Transverse colon (tissue), 4 donors: ENCODE results near the gene PHACTR2. TPM values are rescaled to one million over a fixed set of nuclear protein-coding genes. Genes with fewer than 3 reads are reported as not detected.
"Not testable (repeated sequence)": the region's sequence is repeated elsewhere in the genome, so short reads cannot be mapped to it uniquely, and the experiment has no call there.

Experiments
- DNase-seq: peaks from one replicate; pipeline ENCODE4 v3.0.0-alpha.2; 2019
- H3K27ac ChIP-seq, 4 donors: fragments of 200-600 bp; sonication (generic); 2 replicates each; pipeline ENCODE4 v1.5.1; 2016 to 2018; ENCODE audit warnings: inconsistent platforms in 4 of 4
- H3K27me3 ChIP-seq: fragments of 200-600 bp; sonication (generic); 2 replicates; pipeline ENCODE4 v1.5.1; 2017; ENCODE audit warnings: inconsistent platforms
- H3K36me3 ChIP-seq, 4 donors: fragments of 200-600 bp; sonication (generic); 2 replicates each; pipeline ENCODE4 v1.5.1; 2017 to 2019; ENCODE audit warnings: inconsistent platforms in 4 of 4
- H3K4me1 ChIP-seq, 4 donors: fragments of 200-600 bp; sonication (generic); 2 replicates each; pipeline ENCODE4 v1.5.1; 2017 to 2020; ENCODE audit warnings: inconsistent platforms in 4 of 4
- H3K4me3 ChIP-seq, 4 donors: fragments of 200-600 bp; sonication (generic); 1 replicate in 1 of 4; 2 replicates in 3 of 4; pipeline versions ENCODE4 v1.5.1 to v1.6.1; 2017 to 2019; ENCODE audit warnings: inconsistent platforms in 4 of 4
- H3K9me3 ChIP-seq, 2 donors: fragments of 200-600 bp; sonication (generic); 2 replicates each; pipeline ENCODE4 v1.5.1; 2017 to 2019; ENCODE audit warnings: inconsistent platforms in 2 of 2
- CTCF ChIP-seq, 5 experiments: fragments of 200-600 bp in 3 of 5; fragments of 450-650 bp in 2 of 5; sonication (generic) in 3 of 5; IDR thresholded peaks; 1 replicate in 2 of 5; 2 replicates in 3 of 5; pipeline ENCODE4 v1.5.1; 2016 to 2017; ENCODE audit warnings: antibody characterized with exemption in 5 of 5, inconsistent platforms in 3 of 5, mild to moderate bottlenecking in 2 of 5, moderate library complexity in 1 of 5
- EP300 ChIP-seq: sonication (generic); formaldehyde crosslinking; IDR thresholded peaks from one replicate; pipeline ENCODE4 v1.6.1; 2017; ENCODE audit warnings: antibody characterized with exemption, low read depth
- POLR2A ChIP-seq: fragments of 450-650 bp; IDR thresholded peaks from one replicate; pipeline ENCODE4 v1.6.1; 2016; ENCODE audit warnings: antibody characterized with exemption, mild to moderate bottlenecking, moderate library complexity
- POLR2AphosphoS5 ChIP-seq, 3 donors: sonication (generic); formaldehyde crosslinking; IDR thresholded peaks; one replicate each; pipeline ENCODE4 v1.6.1; 2016; ENCODE audit warnings: antibody characterized with exemption in 3 of 3
- WGBS, 2 donors: methylation state at CpG; one replicate each; pipeline ENCODE4 v1.1.5; 2018; ENCODE audit warnings: low coverage in 1 of 2; 5-methylcytosine and 5-hydroxymethylcytosine counted together
- in situ Hi-C, 4 donors: fragments of 200-750 bp; cut with MboI; loops; one replicate each; pipeline versions ENCODE4 v1.15.0 to v1.15.1; 2017; ENCODE audit warnings: low sequenced_read_pairs in 3 of 4, low pct_ligation_motif_present in 1 of 4, low pct_unique_long_range_greater_than_20kb in 1 of 4
- intact Hi-C: fragments of 100-400 bp; cut with DNase I; formaldehyde crosslinking; loops from one replicate; pipeline ENCODE4 v1.15.1; 2023; ENCODE audit warnings: low total_unique reads
- total RNA-seq, 4 donors: library from RNA; depleted of rRNA; stranded (reverse); fragments of >200 nt; gene quantifications; one replicate each; pipeline ENCODE4 v1.1.0, GENCODE V29; 2016

PHACTR2 gene
- total RNA-seq, 4 donors from 2014 or later, result 38.6 to 56.8 (median 48.7) TPM

DNA sequence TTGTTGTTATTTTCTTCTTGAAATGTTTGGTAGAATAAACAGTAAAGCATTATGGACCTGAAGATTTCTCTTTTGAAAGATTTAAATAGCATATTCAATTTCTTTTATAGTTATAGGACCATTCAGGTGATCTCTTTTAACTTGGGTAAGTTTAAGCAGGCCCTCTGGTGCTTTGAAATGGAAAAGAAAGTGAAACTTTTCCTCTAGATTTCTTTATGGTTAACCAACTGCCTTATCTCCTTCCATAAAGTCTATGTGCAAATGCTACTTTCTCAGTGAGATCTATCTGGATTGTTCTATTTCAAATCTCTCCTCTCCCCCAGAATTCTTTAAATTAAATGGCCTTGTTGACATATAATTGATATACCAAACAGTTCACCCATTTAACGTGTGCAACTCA lies 54.0 kb downstream of the PHACTR2 start:
- 63 to 69% methylated on average over 1 of the region's 1 CpG for WGBS, 2 donors
- no peak overlapping the region for H3K4me3 ChIP-seq
- in situ Hi-C loops (no loop called here), intact Hi-C loops (no loop called here)
- H3K36me3 ChIP-seq, result no peaks in the 10 kb centered on the region
- DNase-seq, result no peak
- no peaks in the 10 kb centered on the region for H3K9me3 ChIP-seq
- no peak for TF ChIP-seq CTCF (IDR thresholded peaks at IDR 0.05)
- no peak for TF ChIP-seq POLR2A
- no peak for TF ChIP-seq EP300
- no peak for TF ChIP-seq POLR2AphosphoS5 (IDR thresholded peaks at IDR 0.05)
- H3K27ac ChIP-seq, result peak overlapping the region; percentile 5 to 59 (median 56)
- no peaks in the 10 kb centered on the region for H3K27me3 ChIP-seq
- H3K4me1 ChIP-seq, result peaks cover 11 to 49% (median 22%) of the 10 kb centered on the region in 4 donors

GRCh38 chr6:143732536-143732935 lies 54.8 kb downstream of the PHACTR2 start:
- in situ Hi-C loops (no loop called here), intact Hi-C loops (no loop called here)
- H3K36me3 ChIP-seq, result no peaks in the 10 kb centered on the region
- no peaks in the 10 kb centered on the region for H3K9me3 ChIP-seq
- peak overlapping the region; percentile 12 to 59 (median 56) for H3K27ac ChIP-seq
- no peak for DNase-seq
- H3K4me3 ChIP-seq, result no peak overlapping the region
- TF ChIP-seq POLR2AphosphoS5 (IDR thresholded peaks at IDR 0.05) (no peak), CTCF (IDR thresholded peaks at IDR 0.05) (no peak), EP300 (no peak), POLR2A (no peak)
- 89 to 94% methylated on average over 1 of the region's 1 CpG for WGBS, 2 donors
- H3K4me1 ChIP-seq, result peaks cover 11 to 49% (median 22%) of the 10 kb centered on the region in 4 donors
- no peaks in the 10 kb centered on the region for H3K27me3 ChIP-seq

DNA sequence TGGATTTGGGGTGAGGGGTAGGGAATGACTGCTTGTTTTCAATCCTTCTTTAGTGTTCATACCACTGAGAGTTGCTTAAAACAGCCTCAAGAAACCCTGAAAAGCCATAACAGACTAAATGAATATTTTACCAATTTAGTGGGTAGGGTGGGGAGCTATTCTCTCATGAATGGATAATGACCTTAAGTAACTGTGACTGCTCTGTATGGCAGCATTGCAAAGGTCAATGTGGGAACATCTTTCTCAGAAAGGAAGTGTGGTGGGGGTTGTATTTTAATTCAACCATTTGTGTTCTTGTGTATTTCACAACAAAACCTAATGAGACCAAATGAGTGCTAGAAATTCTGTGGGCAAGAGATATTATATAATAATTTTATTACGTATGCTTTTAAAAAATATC lies 55.7 kb downstream of the PHACTR2 start:
- H3K9me3 ChIP-seq, result no peaks in the 10 kb centered on the region
- 88 to 89% methylated on average over 1 of the region's 1 CpG for WGBS, 2 donors
- no peak overlapping the region for H3K4me3 ChIP-seq
- no peaks in the 10 kb centered on the region for H3K27me3 ChIP-seq
- intact Hi-C loops, result no loop called here
- in situ Hi-C loops, result no loop called here
- TF ChIP-seq POLR2AphosphoS5 (IDR thresholded peaks at IDR 0.05), result no peak
- TF ChIP-seq EP300, result no peak
- no peak for TF ChIP-seq CTCF (IDR thresholded peaks at IDR 0.05)
- TF ChIP-seq POLR2A, result no peak
- no peak for DNase-seq
- no peak overlapping the region for H3K27ac ChIP-seq
- H3K4me1 ChIP-seq, result peaks cover 11 to 49% (median 22%) of the 10 kb centered on the region in 4 donors
- H3K36me3 ChIP-seq, result no peaks in the 10 kb centered on the region

DNA sequence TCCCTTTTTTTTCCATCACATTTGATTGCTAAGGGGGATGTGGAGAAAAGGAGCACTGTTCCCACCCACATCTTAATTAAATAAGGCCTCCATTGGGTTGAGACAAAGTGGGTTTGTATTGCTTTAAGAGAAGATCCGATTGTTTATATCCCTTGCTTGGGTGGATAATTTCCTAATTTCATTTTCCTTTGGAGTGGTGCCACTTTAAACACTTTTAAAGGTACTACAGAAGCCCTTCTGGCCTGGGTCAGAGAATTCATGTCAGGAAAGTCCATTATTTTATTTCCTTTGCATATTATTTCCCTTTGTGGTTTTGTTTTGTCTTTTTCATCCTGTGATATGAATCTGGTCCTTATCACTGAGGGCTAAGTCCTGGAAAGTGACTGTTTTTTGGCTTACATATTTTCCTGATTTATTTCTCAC lies 56.9 kb downstream of the PHACTR2 start:
- Histone ChIP-seq H3K36me3 (no peaks in the 10 kb centered on the region), H3K27ac (peak overlapping the region in 1 of 4 donors; percentile 26), H3K4me3 (no peak overlapping the region), H3K9me3 (no peaks in the 10 kb centered on the region), H3K27me3 (no peaks in the 10 kb centered on the region), H3K4me1 (peaks cover 11 to 49% (median 22%) of the 10 kb centered on the region in 4 donors)
- WGBS, 2 donors, result 18 to 30% methylated on average over 1 of the region's 1 CpG
- no peak for TF ChIP-seq POLR2A
- no peak for TF ChIP-seq EP300
- no peak for TF ChIP-seq CTCF (IDR thresholded peaks at IDR 0.05)
- no peak for TF ChIP-seq POLR2AphosphoS5 (IDR thresholded peaks at IDR 0.05)
- intact Hi-C loops, result no loop called here
- in situ Hi-C loops, result no loop called here
- DNase-seq, result no peak

DNA sequence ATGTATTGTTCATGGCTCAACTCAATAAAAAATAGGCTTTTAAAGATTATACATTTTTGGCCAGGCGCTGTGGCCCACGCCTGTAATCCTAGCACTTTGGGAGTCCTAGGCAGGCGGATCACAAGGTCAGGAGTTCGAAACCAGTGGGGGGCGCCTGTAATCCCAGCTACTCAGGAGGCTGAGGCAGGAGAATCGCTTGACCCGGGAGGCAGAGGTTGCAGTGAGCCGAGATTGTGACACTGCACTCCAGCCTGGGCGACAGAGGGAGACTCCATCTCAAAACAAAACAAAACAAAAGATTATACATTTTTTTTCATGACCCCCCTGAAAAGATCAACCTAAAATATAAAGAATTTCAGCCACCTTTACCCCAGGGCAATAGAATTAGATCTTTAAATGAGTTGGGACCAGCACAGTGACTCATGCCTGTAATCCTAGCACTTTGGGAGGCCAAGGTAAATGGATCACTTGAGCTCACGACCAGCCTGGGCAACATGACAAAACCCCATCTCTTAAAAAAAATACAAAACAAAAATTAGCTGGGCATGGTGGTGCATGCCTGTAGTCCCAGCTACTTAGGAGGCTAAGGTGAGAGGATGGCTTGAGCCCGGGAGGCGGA lies 60.4 kb downstream of the PHACTR2 start:
- DNase-seq, H3K36me3 ChIP-seq, in situ Hi-C loops, H3K27ac ChIP-seq, H3K4me3 ChIP-seq, H3K27me3 ChIP-seq, H3K9me3 ChIP-seq, intact Hi-C loops: not testable (repeated sequence)
- WGBS, 2 donors, result 94 to 97% methylated on average over 6 to 12 of the region's 12 CpGs
- H3K4me1 ChIP-seq, result peaks cover 16 to 40% (median 25%) of the 10 kb centered on the region in 4 donors
